GM13976 (cell line): Measurements from ENCODE around the gene SERPINI2.
A peak's percentile ranks its signal among the peaks of the same experiment; 100 is the strongest.
"Not testable (repeated sequence)": the region's sequence is repeated elsewhere in the genome, so short reads cannot be mapped to it uniquely, and the experiment has no call there.

Experiments used
- DNase-seq: peaks from one replicate; pipeline ENCODE4 v3.0.0; 2012; ENCODE audit warnings: low spot score
- in situ Hi-C: fragments of 300-500 bp; cut with MboI; formaldehyde crosslinking; loops from one replicate; pipeline ENCODE4 v1.12.0; 2022; ENCODE audit warnings: low sequenced_read_pairs, mixed read lengths, inconsistent platforms; ENCODE audit not compliant: unreplicated experiment
- TF ChIP-seq, protein P1 (sequence below): IDR thresholded peaks from 2 replicates; pipeline ENCODE4 v1.5.1; 2012; ENCODE audit warnings: borderline replicate concordance, mild to moderate bottlenecking; ENCODE audit not compliant: insufficient read depth; ENCODE audit errors: extremely low read depth, missing control alignments, control extremely low read depth

SERPINI2 gene

GRCh38 chr3:167437428-167438139 lies 36.3 kb downstream of the SERPINI2 start:
- in situ Hi-C loops, result no loop called here
- TF ChIP-seq, protein P1, sequence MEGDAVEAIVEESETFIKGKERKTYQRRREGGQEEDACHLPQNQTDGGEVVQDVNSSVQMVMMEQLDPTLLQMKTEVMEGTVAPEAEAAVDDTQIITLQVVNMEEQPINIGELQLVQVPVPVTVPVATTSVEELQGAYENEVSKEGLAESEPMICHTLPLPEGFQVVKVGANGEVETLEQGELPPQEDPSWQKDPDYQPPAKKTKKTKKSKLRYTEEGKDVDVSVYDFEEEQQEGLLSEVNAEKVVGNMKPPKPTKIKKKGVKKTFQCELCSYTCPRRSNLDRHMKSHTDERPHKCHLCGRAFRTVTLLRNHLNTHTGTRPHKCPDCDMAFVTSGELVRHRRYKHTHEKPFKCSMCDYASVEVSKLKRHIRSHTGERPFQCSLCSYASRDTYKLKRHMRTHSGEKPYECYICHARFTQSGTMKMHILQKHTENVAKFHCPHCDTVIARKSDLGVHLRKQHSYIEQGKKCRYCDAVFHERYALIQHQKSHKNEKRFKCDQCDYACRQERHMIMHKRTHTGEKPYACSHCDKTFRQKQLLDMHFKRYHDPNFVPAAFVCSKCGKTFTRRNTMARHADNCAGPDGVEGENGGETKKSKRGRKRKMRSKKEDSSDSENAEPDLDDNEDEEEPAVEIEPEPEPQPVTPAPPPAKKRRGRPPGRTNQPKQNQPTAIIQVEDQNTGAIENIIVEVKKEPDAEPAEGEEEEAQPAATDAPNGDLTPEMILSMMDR, result no peak
- no peak for DNase-seq

- in situ Hi-C loops, DNase-seq: not testable (repeated sequence)
Measured at GRCh38 chr3:167426962-167427361, 46.9 kb downstream of the SERPINI2 start.

GRCh38 chr3:167422396-167422795 lies 51.4 kb downstream of the SERPINI2 start:
- DNase-seq, result not testable (repeated sequence)
- in situ Hi-C loops, result loop anchor here (25.0 kb wide), 1 partner anchor 465 kb away; no protein-coding TSS in a partner anchor

DNA sequence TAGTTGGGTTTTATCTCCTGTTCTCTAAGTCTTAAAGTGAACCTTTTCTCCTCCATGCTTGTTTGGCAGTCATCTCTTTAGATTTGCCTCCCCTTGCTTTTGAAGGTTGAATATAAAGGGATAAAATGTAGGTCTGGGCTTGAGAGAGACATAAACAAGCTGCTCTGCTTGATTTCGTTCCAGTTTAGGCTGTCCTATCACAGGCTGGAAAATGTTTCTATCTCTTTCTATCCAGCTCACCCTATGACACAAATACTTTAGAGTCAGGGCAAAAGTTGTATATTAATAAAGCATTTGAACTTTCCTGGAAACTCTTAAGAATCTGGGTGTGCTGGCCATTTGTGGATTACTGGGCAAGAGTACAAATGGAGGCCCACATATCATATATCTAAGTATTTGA lies 64.2 kb downstream of the SERPINI2 start:
- in situ Hi-C loops, result loop anchor here (25.0 kb wide), 1 partner anchor 478 kb away; no protein-coding TSS in a partner anchor
- TF ChIP-seq, protein P1, result no peak
- no peak for DNase-seq

DNA sequence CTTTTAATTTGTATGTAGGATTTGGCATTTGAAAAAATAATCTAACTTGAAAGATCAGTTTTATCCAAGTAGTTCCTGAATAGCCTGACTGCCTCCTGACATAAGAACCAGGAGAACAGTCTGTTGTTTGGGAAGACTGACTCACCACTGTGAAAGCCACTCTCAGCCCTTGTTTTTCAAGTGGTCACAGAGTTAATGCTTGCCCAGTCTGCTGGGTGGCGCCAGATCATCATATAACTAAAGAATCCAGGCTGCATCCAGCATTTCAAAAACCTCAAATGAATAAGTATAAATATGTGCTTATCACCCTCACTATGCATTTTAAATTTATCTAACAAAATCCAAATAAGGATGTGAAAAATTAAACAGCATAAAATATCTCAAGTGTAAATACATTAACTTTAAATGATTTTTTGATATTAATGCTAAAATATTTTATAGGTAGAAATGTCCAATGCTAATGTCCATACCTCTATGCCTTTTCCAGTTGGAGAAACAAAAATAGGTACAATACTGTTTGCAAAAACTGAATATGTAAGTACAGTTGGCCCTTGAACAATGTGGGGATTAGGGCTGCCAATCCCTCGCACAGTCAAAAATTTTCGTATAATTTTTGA lies 66.9 kb downstream of the SERPINI2 start:
- no peak for DNase-seq
- TF ChIP-seq, protein P1, result peak; percentile 13
- in situ Hi-C loops, result loop anchor here (25.0 kb wide), 1 partner anchor 480 kb away; no protein-coding TSS in a partner anchor

DNA sequence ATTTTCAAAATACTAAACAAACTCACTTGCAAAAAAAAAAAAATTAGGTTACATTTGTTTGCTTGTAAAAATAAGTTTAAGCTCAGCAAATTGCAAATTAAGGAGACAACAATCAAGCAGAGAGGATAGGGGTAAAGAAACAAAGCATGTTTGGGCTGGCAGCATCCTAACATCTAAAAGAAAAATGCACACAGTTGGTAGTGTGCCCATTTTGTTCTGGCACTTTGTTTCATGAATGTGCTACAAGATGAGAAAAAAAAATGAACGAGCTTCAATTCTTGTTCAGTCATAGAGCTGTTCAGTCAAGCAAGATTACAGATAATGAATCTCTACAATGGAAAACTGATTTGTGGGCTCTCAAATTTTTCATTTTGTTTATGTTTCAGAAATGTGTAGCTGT lies 76.0 kb downstream of the SERPINI2 start:
- DNase-seq, result no peak
- in situ Hi-C loops, result no loop called here

DNA sequence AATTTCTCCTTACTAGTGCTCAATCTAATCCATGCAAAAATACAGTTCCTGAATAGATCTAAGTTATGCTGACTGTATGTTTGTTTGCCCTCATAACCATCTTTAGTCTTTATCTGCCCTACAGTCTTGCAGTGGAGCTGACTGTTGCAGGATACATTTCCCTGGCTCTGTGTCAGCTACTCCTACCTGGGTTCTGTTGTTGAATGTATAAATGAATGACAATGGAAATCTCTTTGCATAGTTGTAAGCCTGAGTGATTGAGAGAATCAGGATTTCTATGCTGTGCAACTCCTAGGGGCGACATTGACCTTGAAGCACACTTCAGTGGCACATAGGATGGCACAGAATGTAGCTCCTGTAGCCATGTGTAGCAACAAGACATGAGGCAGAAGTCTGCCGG lies 77.8 kb downstream of the SERPINI2 start:
- in situ Hi-C loops, result no loop called here
- TF ChIP-seq, protein P1, result no peak
- DNase-seq, result no peak

More for the DNA sequence above, 76.0 kb downstream of the SERPINI2 start:
- TF ChIP-seq, protein P1, result no peak
